Activated T-helper 17 cell treated with anti-CD3 and anti-CD28 coated beads, Interleukin-2, amount 50 U/mL, for 72 hours (primary cell): ENCODE results near the gene MAPK7. TPM values are rescaled to one million over a fixed set of nuclear protein-coding genes. Genes with fewer than 3 reads are reported as not detected.
A peak's percentile ranks its signal among the peaks of the same experiment; 100 is the strongest.
"Not testable (repeated sequence)": the region's sequence is repeated elsewhere in the genome, so short reads cannot be mapped to it uniquely, and the experiment has no call there.

Experiments
- ATAC-seq: fragments of 150-1000 bp; cut with Tn5 transposase; replicated peaks from 2 replicates; pipeline ENCODE4 v1.10.0; 2021; ENCODE audit warnings: mild to moderate bottlenecking, moderate library complexity
- H3K27ac Mint-ChIP-seq: one replicate; pipeline ENCODE4 v1.8.0; 2022; ENCODE audit warnings: mixed read lengths
- H3K27me3 Mint-ChIP-seq: one replicate; pipeline ENCODE4 v1.8.0; 2022; ENCODE audit warnings: mixed read lengths
- H3K36me3 Mint-ChIP-seq: one replicate; pipeline ENCODE4 v1.8.0; 2022; ENCODE audit warnings: low read depth, mild to moderate bottlenecking, mixed read lengths
- H3K4me1 Mint-ChIP-seq: one replicate; pipeline ENCODE4 v1.8.0; 2022; ENCODE audit warnings: mixed read lengths
- H3K4me3 Mint-ChIP-seq: one replicate; pipeline ENCODE4 v1.8.0; 2022; ENCODE audit warnings: mild to moderate bottlenecking, mixed read lengths
- H3K9me3 Mint-ChIP-seq: one replicate; pipeline ENCODE4 v1.8.0; 2022; ENCODE audit warnings: mixed read lengths
- total RNA-seq, 2 donors: library from RNA; stranded (reverse); gene quantifications; one replicate each; pipeline ENCODE4 v1.2.3, GENCODE V29; 2022

The MAPK7 gene
- total RNA-seq, 2 donors from 2014 or later, result 22.1 to 39.3 TPM

- H3K36me3 Mint-ChIP-seq, result no peaks in the 10 kb centered on the region
Measured at GRCh38 chr17:19347323-19348080, 30.8 kb upstream of the MAPK7 start.

GRCh38 chr17:19348081-19348650 is 30.1 kb upstream of the MAPK7 start:
- no peaks in the 10 kb centered on the region for H3K4me1 Mint-ChIP-seq
- no peak overlapping the region for H3K4me3 Mint-ChIP-seq
- ATAC-seq, result no peak
- H3K27me3 Mint-ChIP-seq, result peaks cover 3% of the 10 kb centered on the region
- H3K36me3 Mint-ChIP-seq, result no peaks in the 10 kb centered on the region
- H3K27ac Mint-ChIP-seq, result no peak overlapping the region
- no peaks in the 10 kb centered on the region for H3K9me3 Mint-ChIP-seq

More at GRCh38 chr17:19347323-19348080, 30.8 kb upstream of the MAPK7 start:
- Mint-ChIP-seq H3K27ac (no peak overlapping the region), H3K27me3 (peaks cover 3% of the 10 kb centered on the region), H3K9me3 (no peaks in the 10 kb centered on the region), H3K4me3 (no peak overlapping the region), H3K4me1 (no peaks in the 10 kb centered on the region)
- no peak for ATAC-seq

DNA sequence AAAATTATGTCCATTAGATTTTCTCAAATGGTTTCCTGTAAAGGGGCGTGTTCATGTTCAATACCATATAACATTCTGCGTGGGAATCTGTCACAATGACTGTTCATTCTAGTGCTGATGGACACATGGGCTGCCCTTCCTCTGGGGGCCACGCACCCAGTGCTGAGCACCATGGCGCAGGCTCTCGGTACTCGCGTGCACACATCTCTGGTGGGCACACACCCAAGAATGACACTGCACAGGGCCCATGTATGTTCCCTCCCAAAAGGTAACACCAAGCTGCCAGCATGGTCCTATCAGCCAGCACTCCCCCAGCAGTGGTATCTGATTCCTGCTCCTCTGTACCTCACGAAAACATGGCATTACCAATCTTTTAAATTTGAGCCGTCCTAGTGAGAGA is 29.5 kb upstream of the MAPK7 start:
- Mint-ChIP-seq H3K36me3 (no peaks in the 10 kb centered on the region), H3K27ac (no peak overlapping the region), H3K4me1 (no peaks in the 10 kb centered on the region), H3K9me3 (no peaks in the 10 kb centered on the region), H3K4me3 (no peak overlapping the region), H3K27me3 (peaks cover 3% of the 10 kb centered on the region)
- no peak for ATAC-seq

GRCh38 chr17:19353401-19353800 is 24.9 kb upstream of the MAPK7 start:
- peaks cover 12% of the 10 kb centered on the region for H3K27me3 Mint-ChIP-seq
- H3K27ac Mint-ChIP-seq, H3K9me3 Mint-ChIP-seq, H3K36me3 Mint-ChIP-seq, H3K4me1 Mint-ChIP-seq, ATAC-seq, H3K4me3 Mint-ChIP-seq: not testable (repeated sequence)

- Mint-ChIP-seq H3K27me3 (peaks cover 20% of the 10 kb centered on the region), H3K36me3 (no peaks in the 10 kb centered on the region), H3K9me3 (no peaks in the 10 kb centered on the region), H3K4me3 (no peak overlapping the region), H3K4me1 (no peaks in the 10 kb centered on the region), H3K27ac (no peak overlapping the region)
- ATAC-seq, result no peak
Measured at GRCh38 chr17:19354748-19355147, 23.6 kb upstream of the MAPK7 start.

DNA sequence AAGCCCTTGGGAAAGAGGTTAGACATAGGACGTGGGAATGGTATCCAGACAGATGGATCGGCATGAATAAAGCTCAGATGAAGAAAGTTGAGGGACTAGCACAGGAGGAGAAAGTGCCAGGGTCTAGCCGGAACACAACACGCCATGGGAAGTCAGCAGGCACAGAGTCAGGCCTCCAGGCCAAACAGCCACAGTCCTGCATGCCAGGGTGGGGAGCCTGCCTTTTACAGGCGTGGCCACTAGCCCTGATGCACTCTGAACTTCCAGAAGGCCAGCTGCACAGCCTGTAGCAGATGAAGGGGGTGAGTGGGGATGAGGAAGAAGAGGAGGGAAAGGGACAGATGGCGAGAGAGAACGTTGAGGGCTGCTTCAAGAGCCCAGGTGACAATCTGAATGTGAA is 20.9 kb upstream of the MAPK7 start:
- H3K27me3 Mint-ChIP-seq, result peaks cover 27% of the 10 kb centered on the region
- peaks cover 5% of the 10 kb centered on the region for H3K4me1 Mint-ChIP-seq
- H3K36me3 Mint-ChIP-seq, result no peaks in the 10 kb centered on the region
- H3K9me3 Mint-ChIP-seq, result no peaks in the 10 kb centered on the region
- no peak overlapping the region for H3K27ac Mint-ChIP-seq
- no peak overlapping the region for H3K4me3 Mint-ChIP-seq
- no peak for ATAC-seq

GRCh38 chr17:19357761-19358160 is 20.5 kb upstream of the MAPK7 start:
- no peak overlapping the region for H3K27ac Mint-ChIP-seq
- H3K4me3 Mint-ChIP-seq, result no peak overlapping the region
- H3K27me3 Mint-ChIP-seq, result peaks cover 27% of the 10 kb centered on the region
- ATAC-seq, result no peak
- no peaks in the 10 kb centered on the region for H3K9me3 Mint-ChIP-seq
- H3K36me3 Mint-ChIP-seq, result no peaks in the 10 kb centered on the region
- H3K4me1 Mint-ChIP-seq, result peaks cover 5% of the 10 kb centered on the region

DNA sequence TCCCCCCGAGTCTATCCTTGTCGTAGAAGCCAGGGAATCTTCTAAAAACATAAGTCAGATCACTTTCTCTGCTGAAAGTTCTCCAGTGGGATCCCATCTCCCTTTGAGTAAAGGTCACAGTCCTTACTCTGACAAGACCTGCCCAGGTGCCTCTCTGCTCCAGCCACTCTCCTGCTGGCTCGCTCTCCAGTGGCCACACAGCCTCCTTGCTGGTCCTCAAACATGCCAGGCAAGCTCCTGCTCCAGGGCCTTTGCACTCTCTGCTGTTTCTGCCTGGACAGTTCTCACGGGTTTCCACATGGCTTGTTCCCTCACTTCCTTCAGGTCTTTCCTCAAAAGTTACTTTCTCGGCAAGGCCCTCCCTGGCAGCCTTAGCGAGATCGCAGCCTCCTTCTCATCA is 19.1 kb upstream of the MAPK7 start:
- peaks cover 5% of the 10 kb centered on the region for H3K4me1 Mint-ChIP-seq
- H3K36me3 Mint-ChIP-seq, result no peaks in the 10 kb centered on the region
- no peaks in the 10 kb centered on the region for H3K9me3 Mint-ChIP-seq
- peaks cover 24% of the 10 kb centered on the region for H3K27me3 Mint-ChIP-seq
- no peak for ATAC-seq
- no peak overlapping the region for H3K27ac Mint-ChIP-seq
- H3K4me3 Mint-ChIP-seq, result no peak overlapping the region

- H3K4me1 Mint-ChIP-seq, result peaks cover 5% of the 10 kb centered on the region
- H3K27ac Mint-ChIP-seq, result no peak overlapping the region
- peaks cover 20% of the 10 kb centered on the region for H3K27me3 Mint-ChIP-seq
- ATAC-seq, result no peak
- H3K36me3 Mint-ChIP-seq, result no peaks in the 10 kb centered on the region
- H3K9me3 Mint-ChIP-seq, result no peaks in the 10 kb centered on the region
- no peak overlapping the region for H3K4me3 Mint-ChIP-seq
Measured at GRCh38 chr17:19359856-19360255, 18.4 kb upstream of the MAPK7 start.

GRCh38 chr17:19360772-19361171 is 17.5 kb upstream of the MAPK7 start:
- peaks cover 5% of the 10 kb centered on the region for H3K4me1 Mint-ChIP-seq
- ATAC-seq, result no peak
- H3K4me3 Mint-ChIP-seq, result peak overlapping the region; percentile 82
- H3K36me3 Mint-ChIP-seq, result no peaks in the 10 kb centered on the region
- peaks cover 18% of the 10 kb centered on the region for H3K27me3 Mint-ChIP-seq
- H3K9me3 Mint-ChIP-seq, result no peaks in the 10 kb centered on the region
- H3K27ac Mint-ChIP-seq, result no peak overlapping the region

GRCh38 chr17:19361326-19361725 is 17.0 kb upstream of the MAPK7 start:
- Mint-ChIP-seq H3K27ac (no peak overlapping the region), H3K27me3 (peaks cover 18% of the 10 kb centered on the region), H3K4me3 (peak overlapping the region; percentile 82), H3K4me1 (peaks cover 5% of the 10 kb centered on the region), H3K36me3 (no peaks in the 10 kb centered on the region), H3K9me3 (no peaks in the 10 kb centered on the region)
- no peak for ATAC-seq

DNA sequence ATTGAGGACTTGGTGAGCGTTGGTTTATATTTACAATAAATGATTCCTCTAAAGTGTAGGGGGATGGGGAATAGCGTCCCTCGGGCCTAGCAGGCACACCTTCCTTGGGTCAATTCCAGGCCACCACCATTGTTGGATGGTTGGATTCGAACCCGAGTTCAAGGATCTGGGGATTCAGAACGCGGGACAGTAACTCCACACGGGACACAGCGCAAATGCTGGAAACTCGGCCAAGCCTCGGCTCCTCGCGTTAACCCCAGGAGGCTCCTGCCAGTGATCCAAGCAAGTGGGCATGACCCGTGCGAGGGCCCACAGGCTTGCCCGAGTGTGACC is 16.4 kb upstream of the MAPK7 start:
- Mint-ChIP-seq H3K4me3 (peak overlapping the region; percentile 82), H3K4me1 (peaks cover 5% of the 10 kb centered on the region), H3K27ac (no peak overlapping the region), H3K27me3 (peaks cover 18% of the 10 kb centered on the region), H3K36me3 (no peaks in the 10 kb centered on the region), H3K9me3 (no peaks in the 10 kb centered on the region)
- no peak for ATAC-seq

- H3K4me1 Mint-ChIP-seq, result peaks cover 5% of the 10 kb centered on the region
- peaks cover 18% of the 10 kb centered on the region for H3K27me3 Mint-ChIP-seq
- peak; percentile 91 for ATAC-seq
- peak within 1 kb of the TSS; percentile 82 for H3K4me3 Mint-ChIP-seq
- no peaks in the 10 kb centered on the region for H3K9me3 Mint-ChIP-seq
- H3K27ac Mint-ChIP-seq, result no peak within 1 kb of the TSS
- H3K36me3 Mint-ChIP-seq, result no peaks in the 10 kb centered on the region
Measured at GRCh38 chr17:19362277-19363113, 15.8 kb upstream of the MAPK7 start, which contains the start of gene B9D1. Gene B9D1 (minus strand): TSS chr17:19362723. CDS start chr17:19362569, 154 bp downstream.

DNA sequence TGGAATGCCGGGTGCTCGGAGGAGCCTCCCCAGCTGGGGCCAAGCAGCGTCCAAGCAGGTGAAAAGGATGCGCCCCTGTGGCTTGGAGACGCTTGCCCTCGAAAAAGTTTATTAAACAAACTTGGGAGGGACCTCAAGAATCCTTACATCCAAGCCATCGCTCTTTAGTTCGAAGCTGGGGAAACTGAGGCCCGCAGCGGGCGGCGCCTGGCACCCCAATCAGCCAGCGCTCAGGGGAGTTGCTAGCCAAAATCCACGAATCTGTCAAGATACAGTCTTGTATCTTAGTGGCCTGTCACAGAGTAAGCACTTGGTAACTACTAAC is 15.2 kb upstream of the MAPK7 start:
- no peak overlapping the region for H3K27ac Mint-ChIP-seq
- no peak for ATAC-seq
- H3K27me3 Mint-ChIP-seq, result peaks cover 18% of the 10 kb centered on the region
- H3K4me1 Mint-ChIP-seq, result peaks cover 5% of the 10 kb centered on the region
- H3K36me3 Mint-ChIP-seq, result no peaks in the 10 kb centered on the region
- no peaks in the 10 kb centered on the region for H3K9me3 Mint-ChIP-seq
- peak overlapping the region; percentile 82 for H3K4me3 Mint-ChIP-seq
